Omental fat pad (tissue), 4 donors: ENCODE results near the gene RYR2. TPM values are rescaled to one million over a fixed set of nuclear protein-coding genes. Genes with fewer than 3 reads are reported as not detected.

Experiments used
- ATAC-seq: fragments of 150-250 bp; one replicate; pipeline ENCODE4 v1.9.1; 2016; ENCODE audit warnings: mild to moderate bottlenecking, moderate library complexity; ENCODE audit not compliant: low FRiP score
- DNase-seq: peaks from one replicate; pipeline ENCODE4 v3.0.0-alpha.2; 2019; ENCODE audit warnings: low spot score
- total RNA-seq, 4 donors: library from RNA; depleted of rRNA; stranded (reverse); fragments of >200 nt; gene quantifications; one replicate each; pipeline ENCODE4 v1.1.0, GENCODE V29; 2016
- TF ChIP-seq, protein P1 (sequence below), 3 donors: fragments of 450-650 bp; IDR thresholded peaks; one replicate each; pipeline ENCODE4 v1.5.1; 2016 to 2017; ENCODE audit warnings: antibody characterized with exemption in 3 of 3, mild to moderate bottlenecking in 3 of 3, moderate library complexity in 2 of 3

RYR2 gene
- total RNA-seq, 4 donors from 2014 or later = 0.19 to 2.4 (median 1.2) TPM

DNA sequence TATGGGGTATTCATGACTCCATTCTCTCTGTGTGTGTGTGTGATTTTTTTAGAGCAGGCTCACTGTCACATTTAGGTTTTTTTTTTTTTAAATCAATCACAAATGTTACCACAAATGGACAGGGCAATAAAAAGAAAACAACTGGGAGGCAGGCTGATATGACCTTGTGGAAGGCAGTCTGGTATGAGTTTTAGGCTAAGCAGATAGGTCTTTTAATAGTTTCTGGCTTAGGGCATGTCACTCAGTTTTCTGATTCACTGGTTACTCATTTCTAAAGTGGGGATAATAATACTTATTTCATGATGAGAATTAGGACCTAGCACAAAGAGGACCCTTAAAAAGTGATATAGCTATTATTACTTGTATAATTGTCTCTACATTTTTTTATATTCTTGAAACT, 278.9 kb downstream of the RYR2 start:
- TF ChIP-seq, protein P1, sequence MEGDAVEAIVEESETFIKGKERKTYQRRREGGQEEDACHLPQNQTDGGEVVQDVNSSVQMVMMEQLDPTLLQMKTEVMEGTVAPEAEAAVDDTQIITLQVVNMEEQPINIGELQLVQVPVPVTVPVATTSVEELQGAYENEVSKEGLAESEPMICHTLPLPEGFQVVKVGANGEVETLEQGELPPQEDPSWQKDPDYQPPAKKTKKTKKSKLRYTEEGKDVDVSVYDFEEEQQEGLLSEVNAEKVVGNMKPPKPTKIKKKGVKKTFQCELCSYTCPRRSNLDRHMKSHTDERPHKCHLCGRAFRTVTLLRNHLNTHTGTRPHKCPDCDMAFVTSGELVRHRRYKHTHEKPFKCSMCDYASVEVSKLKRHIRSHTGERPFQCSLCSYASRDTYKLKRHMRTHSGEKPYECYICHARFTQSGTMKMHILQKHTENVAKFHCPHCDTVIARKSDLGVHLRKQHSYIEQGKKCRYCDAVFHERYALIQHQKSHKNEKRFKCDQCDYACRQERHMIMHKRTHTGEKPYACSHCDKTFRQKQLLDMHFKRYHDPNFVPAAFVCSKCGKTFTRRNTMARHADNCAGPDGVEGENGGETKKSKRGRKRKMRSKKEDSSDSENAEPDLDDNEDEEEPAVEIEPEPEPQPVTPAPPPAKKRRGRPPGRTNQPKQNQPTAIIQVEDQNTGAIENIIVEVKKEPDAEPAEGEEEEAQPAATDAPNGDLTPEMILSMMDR (IDR thresholded peaks at IDR 0.05) = no peak
- DNase-seq = no peak
- ATAC-seq = no peak

DNA sequence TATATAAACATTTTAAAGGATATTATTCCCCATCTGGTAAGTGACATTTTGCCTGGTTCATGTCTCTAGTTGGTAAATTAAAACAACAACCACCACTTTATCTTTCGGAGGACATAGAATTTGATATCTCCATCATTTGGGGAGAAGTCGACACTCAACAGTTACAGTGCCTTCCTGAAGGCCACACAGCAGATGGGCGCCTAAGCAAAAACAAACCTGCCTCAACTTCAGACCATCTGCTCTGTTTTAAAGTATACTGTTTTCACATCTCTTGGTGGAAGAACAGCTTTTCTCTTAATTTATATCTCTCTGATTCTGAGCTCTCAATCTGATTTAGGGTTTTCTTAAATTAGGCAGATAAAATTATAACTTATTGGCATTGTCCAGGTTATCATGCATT, 282.2 kb downstream of the RYR2 start:
- no peak for DNase-seq
- TF ChIP-seq, protein P1 (IDR thresholded peaks at IDR 0.05) = no peak
- no peak for ATAC-seq

DNA sequence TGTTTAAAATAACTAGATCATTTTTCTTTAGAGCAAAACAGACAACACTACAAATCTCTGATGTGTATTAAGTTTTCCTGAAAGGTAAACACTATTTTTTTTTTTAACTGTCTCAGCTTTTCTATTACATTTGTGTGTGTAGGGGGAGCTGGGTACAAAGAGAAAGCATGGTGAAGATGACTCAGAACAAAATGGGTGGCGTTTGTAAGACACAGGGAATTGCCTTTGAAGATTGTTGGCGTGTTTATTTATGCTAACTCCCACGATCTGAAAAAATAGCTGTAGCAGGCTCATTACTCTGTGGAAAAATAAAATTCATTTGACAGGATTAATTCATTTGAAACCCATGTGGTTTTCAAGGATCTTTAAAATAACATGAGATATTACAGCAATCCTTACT, 285.1 kb downstream of the RYR2 start:
- TF ChIP-seq, protein P1 (IDR thresholded peaks at IDR 0.05) = no peak
- ATAC-seq = no peak

DNA sequence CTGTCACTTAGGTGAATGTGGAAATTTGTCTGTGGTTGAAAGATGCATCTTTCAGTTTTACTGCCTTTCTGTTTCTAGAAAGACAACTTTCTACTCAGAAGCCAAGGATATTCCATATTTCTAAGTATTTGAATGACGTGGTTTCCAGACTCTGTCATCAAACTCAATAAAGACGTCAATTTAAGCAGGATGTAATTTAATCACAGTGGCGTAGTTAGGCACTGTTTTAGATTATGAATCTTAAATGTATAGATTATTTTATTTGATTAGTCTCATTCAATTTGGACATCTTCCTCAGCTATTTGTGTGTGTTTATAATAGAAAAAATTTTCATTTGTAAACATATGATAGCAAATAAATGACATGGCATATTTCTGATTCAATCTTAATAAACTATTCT, 298.9 kb downstream of the RYR2 start:
- TF ChIP-seq, protein P1 (IDR thresholded peaks at IDR 0.05) = no peak
- ATAC-seq (no peak), DNase-seq (no peak)

More for the DNA sequence above, 285.1 kb downstream of the RYR2 start:
- DNase-seq = no peak

DNA sequence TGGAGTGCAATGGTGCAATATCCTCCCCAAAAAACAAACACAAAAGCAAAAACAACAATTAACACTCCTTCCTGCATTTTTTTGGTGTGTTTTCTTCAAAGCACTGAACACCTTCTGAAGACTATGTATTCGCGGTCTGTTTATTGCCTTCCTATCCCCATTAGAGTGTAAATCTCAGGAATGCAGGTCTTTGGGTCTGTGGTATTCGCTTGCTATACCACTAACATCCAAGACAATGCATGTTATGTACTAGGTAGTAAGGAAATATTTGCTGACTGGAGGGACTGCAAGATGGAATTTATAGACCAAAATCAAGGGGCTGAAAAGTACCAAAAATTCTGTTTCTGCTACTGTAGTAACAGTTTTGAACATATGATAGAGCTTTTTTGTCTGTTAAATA, 299.4 kb downstream of the RYR2 start:
- DNase-seq = no peak
- TF ChIP-seq, protein P1 (IDR thresholded peaks at IDR 0.05) = no peak
- no peak for ATAC-seq

DNA sequence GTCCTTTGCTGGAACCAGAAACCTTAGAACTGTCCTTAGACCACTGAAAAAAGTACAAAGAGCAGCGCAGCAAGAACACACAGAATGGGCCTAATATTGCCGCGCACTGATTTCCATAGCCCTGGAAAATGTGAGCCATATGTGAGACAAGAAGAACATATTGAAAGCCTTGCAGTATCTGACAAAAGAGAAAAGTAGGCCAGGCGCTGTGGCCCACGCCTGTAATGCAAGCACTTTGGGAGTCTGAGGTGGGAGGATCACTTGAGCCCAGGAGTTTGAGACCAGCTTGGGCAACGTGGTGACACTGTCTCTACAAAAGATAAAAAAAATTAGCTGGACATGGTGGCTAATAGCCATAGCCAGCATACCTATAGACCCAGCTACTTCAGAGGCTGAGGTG, 300.7 kb downstream of the RYR2 start:
- TF ChIP-seq, protein P1 (IDR thresholded peaks at IDR 0.05) = no peak
- no peak for ATAC-seq
- no peak for DNase-seq

DNA sequence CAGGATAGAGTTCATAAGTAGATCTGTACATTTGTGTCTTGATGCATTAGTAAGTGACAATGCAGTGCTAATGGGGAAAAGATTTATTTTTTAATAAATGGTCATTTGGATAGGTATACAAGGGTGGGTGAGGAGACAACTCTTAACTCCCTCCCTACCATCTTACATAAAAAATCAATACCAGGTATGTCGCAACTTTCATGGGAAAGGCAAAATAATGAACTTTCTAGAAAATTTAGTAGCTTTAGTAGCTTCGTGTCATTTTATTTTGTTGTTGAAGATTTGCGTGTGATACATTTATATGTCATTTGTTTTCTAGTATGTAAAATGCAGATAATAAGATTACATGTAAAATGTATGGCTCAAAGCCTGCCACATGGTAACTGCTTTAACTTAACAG, 310.8 kb downstream of the RYR2 start:
- TF ChIP-seq, protein P1 (IDR thresholded peaks at IDR 0.05) = no peak
- DNase-seq (no peak), ATAC-seq (no peak)
